Gastroesophageal sphincter (tissue), 4 donors: ENCODE results near the gene TDRD9. TPM values are rescaled to one million over a fixed set of nuclear protein-coding genes. Genes with fewer than 3 reads are reported as not detected.

Experiments
- ATAC-seq: fragments of 150-250 bp; one replicate; pipeline ENCODE4 v1.9.1; 2016; ENCODE audit warnings: mild to moderate bottlenecking, moderate library complexity
- H3K27ac ChIP-seq, 4 donors: fragments of 200-600 bp; sonication (generic) in 3 of 4; 1 replicate in 3 of 4; 2 replicates in 1 of 4; pipeline ENCODE4 v1.5.1; 2016 to 2019
- H3K27me3 ChIP-seq: fragments of 200-600 bp; sonication (generic); one replicate; pipeline ENCODE4 v1.5.1; 2019
- H3K36me3 ChIP-seq, 2 donors: fragments of 200-600 bp; sonication (generic); one replicate each; pipeline ENCODE4 v1.5.1; 2019; ENCODE audit warnings: control low read depth in 1 of 2
- H3K4me1 ChIP-seq, 3 donors: fragments of 200-600 bp; sonication (generic); 1 replicate in 2 of 3; 2 replicates in 1 of 3; pipeline ENCODE4 v1.5.1; 2016 to 2019; ENCODE audit warnings: control low read depth in 2 of 3
- H3K4me3 ChIP-seq, 2 donors: fragments of 200-600 bp; sonication (generic); one replicate each; pipeline ENCODE4 v1.5.1; 2019; ENCODE audit warnings: mild to moderate bottlenecking in 1 of 2, moderate library complexity in 1 of 2
- H3K9me3 ChIP-seq, 3 donors: fragments of 200-600 bp; sonication (generic); one replicate each; pipeline ENCODE4 v1.5.1; 2017 to 2019; ENCODE audit warnings: control low read depth in 2 of 3
- EP300 ChIP-seq: sonication (generic); formaldehyde crosslinking; IDR thresholded peaks from one replicate; pipeline ENCODE4 v1.6.1; 2017; ENCODE audit warnings: antibody characterized with exemption, mild to moderate bottlenecking
- POLR2A ChIP-seq, 2 donors: fragments of 450-650 bp; IDR thresholded peaks; one replicate each; pipeline ENCODE4 v1.6.1; 2017; ENCODE audit warnings: antibody characterized with exemption in 2 of 2, mild to moderate bottlenecking in 2 of 2, moderate library complexity in 1 of 2
- POLR2AphosphoS5 ChIP-seq: sonication (generic); formaldehyde crosslinking; IDR thresholded peaks from one replicate; pipeline ENCODE4 v1.6.1; 2017; ENCODE audit warnings: antibody characterized with exemption
- WGBS, 2 donors: methylation state at CpG; one replicate each; pipeline ENCODE4 v1.1.5; 2018; ENCODE audit warnings: low coverage in 1 of 2; 5-methylcytosine and 5-hydroxymethylcytosine counted together
- total RNA-seq, 4 donors: library from RNA; depleted of rRNA; stranded (reverse); fragments of >200 nt; gene quantifications; one replicate each; pipeline ENCODE4 v1.1.0, GENCODE V29; 2016
- TF ChIP-seq, protein P1 (sequence below), 4 experiments: fragments of 200-600 bp in 2 of 4; fragments of 450-650 bp in 2 of 4; sonication (generic) in 1 of 4; IDR thresholded peaks; one replicate each; pipeline ENCODE4 v1.5.1; 2017 to 2019; ENCODE audit warnings: antibody characterized with exemption in 4 of 4, mild to moderate bottlenecking in 2 of 4, moderate library complexity in 2 of 4

TDRD9 gene, protein sequence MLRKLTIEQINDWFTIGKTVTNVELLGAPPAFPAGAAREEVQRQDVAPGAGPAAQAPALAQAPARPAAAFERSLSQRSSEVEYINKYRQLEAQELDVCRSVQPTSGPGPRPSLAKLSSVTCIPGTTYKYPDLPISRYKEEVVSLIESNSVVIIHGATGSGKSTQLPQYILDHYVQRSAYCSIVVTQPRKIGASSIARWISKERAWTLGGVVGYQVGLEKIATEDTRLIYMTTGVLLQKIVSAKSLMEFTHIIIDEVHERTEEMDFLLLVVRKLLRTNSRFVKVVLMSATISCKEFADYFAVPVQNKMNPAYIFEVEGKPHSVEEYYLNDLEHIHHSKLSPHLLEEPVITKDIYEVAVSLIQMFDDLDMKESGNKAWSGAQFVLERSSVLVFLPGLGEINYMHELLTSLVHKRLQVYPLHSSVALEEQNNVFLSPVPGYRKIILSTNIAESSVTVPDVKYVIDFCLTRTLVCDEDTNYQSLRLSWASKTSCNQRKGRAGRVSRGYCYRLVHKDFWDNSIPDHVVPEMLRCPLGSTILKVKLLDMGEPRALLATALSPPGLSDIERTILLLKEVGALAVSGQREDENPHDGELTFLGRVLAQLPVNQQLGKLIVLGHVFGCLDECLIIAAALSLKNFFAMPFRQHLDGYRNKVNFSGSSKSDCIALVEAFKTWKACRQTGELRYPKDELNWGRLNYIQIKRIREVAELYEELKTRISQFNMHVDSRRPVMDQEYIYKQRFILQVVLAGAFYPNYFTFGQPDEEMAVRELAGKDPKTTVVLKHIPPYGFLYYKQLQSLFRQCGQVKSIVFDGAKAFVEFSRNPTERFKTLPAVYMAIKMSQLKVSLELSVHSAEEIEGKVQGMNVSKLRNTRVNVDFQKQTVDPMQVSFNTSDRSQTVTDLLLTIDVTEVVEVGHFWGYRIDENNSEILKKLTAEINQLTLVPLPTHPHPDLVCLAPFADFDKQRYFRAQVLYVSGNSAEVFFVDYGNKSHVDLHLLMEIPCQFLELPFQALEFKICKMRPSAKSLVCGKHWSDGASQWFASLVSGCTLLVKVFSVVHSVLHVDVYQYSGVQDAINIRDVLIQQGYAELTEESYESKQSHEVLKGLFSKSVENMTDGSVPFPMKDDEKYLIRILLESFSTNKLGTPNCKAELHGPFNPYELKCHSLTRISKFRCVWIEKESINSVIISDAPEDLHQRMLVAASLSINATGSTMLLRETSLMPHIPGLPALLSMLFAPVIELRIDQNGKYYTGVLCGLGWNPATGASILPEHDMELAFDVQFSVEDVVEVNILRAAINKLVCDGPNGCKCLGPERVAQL (N-terminal part only)
- total RNA-seq = 1 to 10 TPM; 1.6 to 5.4 (median 2.3) TPM

DNA sequence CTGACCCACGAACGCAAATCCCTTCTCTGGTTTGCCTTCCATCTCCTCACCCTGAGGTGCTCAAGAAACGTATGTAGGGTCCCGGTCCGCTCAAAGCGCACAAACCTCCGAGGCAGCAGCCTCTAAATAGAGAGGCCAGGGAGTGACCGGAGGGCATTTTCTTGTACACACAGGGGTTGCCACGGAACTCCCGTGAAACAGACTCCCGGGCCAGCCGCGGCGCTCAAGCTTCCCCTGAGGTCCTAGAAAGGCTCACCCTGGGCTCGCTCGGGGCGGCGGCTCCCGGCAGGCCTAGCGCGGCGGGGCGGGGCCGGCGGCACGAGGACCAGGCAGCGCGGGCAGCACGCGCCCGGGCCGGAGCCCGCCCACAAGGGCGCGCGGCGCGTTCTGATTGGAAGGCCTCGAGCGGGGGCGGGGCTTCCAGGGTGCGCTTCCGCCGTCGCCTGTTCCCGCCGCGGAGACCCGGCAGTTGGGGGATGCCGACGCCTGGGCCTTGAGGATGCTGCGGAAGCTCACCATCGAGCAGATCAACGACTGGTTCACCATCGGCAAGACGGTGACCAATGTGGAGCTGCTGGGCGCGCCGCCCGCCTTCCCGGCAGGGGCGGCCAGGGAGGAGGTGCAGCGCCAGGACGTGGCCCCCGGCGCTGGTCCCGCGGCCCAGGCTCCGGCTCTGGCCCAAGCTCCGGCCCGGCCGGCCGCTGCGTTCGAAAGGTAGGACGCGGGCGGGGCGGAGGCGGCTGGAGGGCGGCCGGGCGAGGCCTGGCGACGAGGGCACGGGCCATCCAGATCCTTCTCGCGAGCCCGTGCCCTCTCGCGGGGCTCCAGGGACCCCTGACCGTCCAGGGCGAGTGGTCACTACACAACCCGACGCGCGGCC lies at the start of gene TDRD9:
Gene TDRD9 (plus strand): TSS at position 446 of the 880 bp plus-strand sequence. CDS start 54 bp downstream, at position 500.
- ATAC-seq = no peak
- Histone ChIP-seq H3K36me3 (no peaks in the 10 kb centered on the region), H3K4me1 (no peaks in the 10 kb centered on the region), H3K27ac (no peak within 1 kb of the TSS), H3K27me3 (peaks cover 36% of the 10 kb centered on the region), H3K9me3 (no peaks in the 10 kb centered on the region), H3K4me3 (peak within 1 kb of the TSS in 1 of 2 donors; percentile 26)
- WGBS, 2 donors = 73 to 88% methylated on average over 11 to 16 of the region's 97 CpGs
- no peak for TF ChIP-seq POLR2AphosphoS5
- TF ChIP-seq EP300 = no peak
- TF ChIP-seq, protein P1, sequence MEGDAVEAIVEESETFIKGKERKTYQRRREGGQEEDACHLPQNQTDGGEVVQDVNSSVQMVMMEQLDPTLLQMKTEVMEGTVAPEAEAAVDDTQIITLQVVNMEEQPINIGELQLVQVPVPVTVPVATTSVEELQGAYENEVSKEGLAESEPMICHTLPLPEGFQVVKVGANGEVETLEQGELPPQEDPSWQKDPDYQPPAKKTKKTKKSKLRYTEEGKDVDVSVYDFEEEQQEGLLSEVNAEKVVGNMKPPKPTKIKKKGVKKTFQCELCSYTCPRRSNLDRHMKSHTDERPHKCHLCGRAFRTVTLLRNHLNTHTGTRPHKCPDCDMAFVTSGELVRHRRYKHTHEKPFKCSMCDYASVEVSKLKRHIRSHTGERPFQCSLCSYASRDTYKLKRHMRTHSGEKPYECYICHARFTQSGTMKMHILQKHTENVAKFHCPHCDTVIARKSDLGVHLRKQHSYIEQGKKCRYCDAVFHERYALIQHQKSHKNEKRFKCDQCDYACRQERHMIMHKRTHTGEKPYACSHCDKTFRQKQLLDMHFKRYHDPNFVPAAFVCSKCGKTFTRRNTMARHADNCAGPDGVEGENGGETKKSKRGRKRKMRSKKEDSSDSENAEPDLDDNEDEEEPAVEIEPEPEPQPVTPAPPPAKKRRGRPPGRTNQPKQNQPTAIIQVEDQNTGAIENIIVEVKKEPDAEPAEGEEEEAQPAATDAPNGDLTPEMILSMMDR (IDR thresholded peaks at IDR 0.05) = no peak
- TF ChIP-seq POLR2A (IDR thresholded peaks at IDR 0.05) = no peak

DNA sequence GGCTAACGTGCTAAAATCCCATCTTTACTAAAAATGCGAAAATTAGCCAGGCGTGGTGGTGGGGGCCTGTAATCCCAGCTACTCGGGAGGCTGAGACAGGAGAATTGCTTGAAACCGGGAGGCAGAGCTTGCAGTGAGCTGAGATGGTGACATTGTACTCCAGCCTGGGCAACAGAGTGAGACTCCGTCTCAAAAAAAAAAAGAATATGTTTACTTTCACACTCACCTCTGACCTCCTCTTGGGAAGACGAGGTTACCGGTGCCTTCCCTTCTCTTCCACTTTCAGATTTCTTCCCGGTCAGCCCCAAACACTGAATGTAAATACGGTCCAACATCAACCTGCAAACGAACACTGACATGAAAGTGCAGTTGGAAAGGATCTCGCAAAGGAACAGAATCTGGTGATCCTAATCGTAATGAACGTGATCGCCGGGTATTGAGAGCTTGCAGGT lies 49.1 kb upstream of the TDRD9 start:
- peak overlapping the region in 3 of 4 donors; percentile 50 to 74 (median 68) for H3K27ac ChIP-seq

DNA sequence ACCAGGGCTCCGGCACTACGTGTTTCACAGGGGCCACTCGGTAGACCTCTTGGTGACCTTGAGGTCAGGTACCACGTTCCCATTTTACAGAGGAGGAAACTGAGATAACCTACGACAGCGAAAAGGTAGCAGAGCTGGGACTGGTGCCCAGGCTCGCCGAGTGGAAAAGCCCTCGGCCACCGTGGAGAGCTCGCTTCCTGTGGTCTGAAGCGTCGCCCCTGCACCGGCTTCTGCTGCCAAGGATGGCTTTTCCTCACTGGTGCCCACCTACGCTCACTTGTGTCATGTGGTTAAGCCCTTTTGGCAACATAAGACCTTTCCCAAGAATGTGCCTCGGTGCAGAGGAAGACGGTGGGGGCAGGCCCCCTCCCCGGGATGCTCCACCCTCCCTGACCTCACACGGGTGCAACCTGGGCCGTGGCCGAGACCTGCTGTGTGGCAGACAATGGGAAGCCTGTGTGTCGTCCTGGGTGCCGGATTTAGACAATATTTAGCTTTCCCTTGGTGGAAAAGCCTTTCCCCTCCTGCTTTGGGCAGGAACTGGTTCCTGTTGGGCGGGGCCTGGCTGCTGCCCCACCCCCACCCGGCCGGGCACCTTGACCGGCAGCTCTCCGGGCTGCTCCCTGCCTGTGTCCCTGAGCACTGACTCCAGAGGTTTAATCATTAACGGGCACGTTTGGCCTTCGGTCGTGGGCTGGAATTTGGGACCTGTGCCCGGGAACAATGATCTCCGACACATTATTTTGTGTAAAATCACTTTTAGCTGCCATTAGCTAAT lies 48.5 kb upstream of the TDRD9 start:
- Histone ChIP-seq H3K9me3 (no peaks in the 10 kb centered on the region), H3K36me3 (no peaks in the 10 kb centered on the region), H3K4me1 (peaks cover 3 to 38% (median 32%) of the 10 kb centered on the region in 3 donors), H3K27ac (peak overlapping the region; percentile 19 to 74 (median 59)), H3K4me3 (peak overlapping the region; percentile 5 to 37), H3K27me3 (no peaks in the 10 kb centered on the region)
- peak; percentile 60 for ATAC-seq
- TF ChIP-seq, protein P1 (IDR thresholded peaks at IDR 0.05) = no peak
- no peak for TF ChIP-seq POLR2A (IDR thresholded peaks at IDR 0.05)
- no peak for TF ChIP-seq POLR2AphosphoS5
- TF ChIP-seq EP300 = no peak
- WGBS, 2 donors = 65% methylated on average over 7 of the region's 34 CpGs; no CpG with 5 or more reads in 1 of the 2 donors

More for the DNA sequence above, 49.1 kb upstream of the TDRD9 start:
- peaks cover 3 to 38% (median 32%) of the 10 kb centered on the region in 3 donors for H3K4me1 ChIP-seq
- H3K9me3 ChIP-seq = no peaks in the 10 kb centered on the region
- no peaks in the 10 kb centered on the region for H3K27me3 ChIP-seq
- TF ChIP-seq POLR2AphosphoS5 (no peak), POLR2A (IDR thresholded peaks at IDR 0.05) (no peak), EP300 (no peak)
- TF ChIP-seq, protein P1 (IDR thresholded peaks at IDR 0.05) = no peak
- ATAC-seq = no peak
- WGBS, 2 donors = 55 to 75% methylated on average over 5 to 13 of the region's 16 CpGs
- H3K4me3 ChIP-seq = peak overlapping the region in 1 of 2 donors; percentile 37
- H3K36me3 ChIP-seq = no peaks in the 10 kb centered on the region
